ENCODE data around the gene CFAP54. TPM values are rescaled to one million over a fixed set of nuclear protein-coding genes. Genes with fewer than 3 reads are reported as not detected.

The CFAP54 gene
- total RNA-seq, 1 experiment from 2014 or later, result 0.71 TPM

DNA sequence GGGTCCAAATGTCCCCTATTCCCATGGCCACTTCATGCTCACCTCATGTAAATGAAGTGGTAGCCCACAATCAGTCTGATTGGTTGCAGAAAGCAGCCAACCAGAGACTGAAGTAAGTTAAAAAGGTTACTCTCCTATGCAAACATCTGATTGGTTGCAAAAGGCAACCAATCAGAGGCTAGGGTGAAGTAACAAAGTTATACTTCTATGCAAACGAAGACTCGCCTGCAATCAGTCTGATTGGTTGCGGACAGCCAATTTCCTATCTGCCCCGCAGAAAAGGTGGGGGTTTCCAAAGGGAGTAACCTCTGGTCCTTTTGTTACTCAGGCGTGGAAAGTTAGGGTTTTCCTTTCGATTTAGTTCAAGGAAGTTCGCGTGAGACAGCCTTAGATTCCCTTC, 209.6 kb downstream of the CFAP54 start:
- H3K36me3 ChIP-seq (ENCODE audit: insufficient read depth, low read length, poor library complexity, severe bottlenecking), result no peaks in the 10 kb centered on the region
- H3K27me3 ChIP-seq (replicated peaks; ENCODE audit: insufficient read depth, low read depth, low read length, poor library complexity), result no peaks in the 10 kb centered on the region
- BruUV-seq (replicated peaks), result no TSS peak
- H3K4me1 ChIP-seq (ENCODE audit: insufficient read depth, low read length, poor library complexity, severe bottlenecking), result no peaks in the 10 kb centered on the region
- H3K4me3 ChIP-seq (ENCODE audit: low read depth, low read length, poor library complexity, severe bottlenecking), result no peak overlapping the region
- no peaks in the 10 kb centered on the region for H3K9me3 ChIP-seq (ENCODE audit: low read depth, low read length, poor library complexity, severe bottlenecking)
- intact Hi-C loops (cut with micrococcal nuclease; ENCODE audit: unreplicated experiment), result no loop called here
- no peak for DNase-seq (ENCODE audit: low spot score)
- CTCF ChIA-PET, result no interaction called here
- TF ChIP-seq CTCF (conservative IDR thresholded peaks at IDR 0.05; ENCODE audit: low read depth, low read length), result no peak
- TF ChIP-seq EZH2 (IDR thresholded peaks at IDR 0.05; ENCODE audit: borderline replicate concordance, low read depth, low read length, poor library complexity, severe bottlenecking), result no peak
- no peak overlapping the region for H3K27ac ChIP-seq (ENCODE audit: low read depth, low read length, poor library complexity, severe bottlenecking)
- POLR2A ChIA-PET (ENCODE audit: low non-redundant PET), result no interaction called here

DNA sequence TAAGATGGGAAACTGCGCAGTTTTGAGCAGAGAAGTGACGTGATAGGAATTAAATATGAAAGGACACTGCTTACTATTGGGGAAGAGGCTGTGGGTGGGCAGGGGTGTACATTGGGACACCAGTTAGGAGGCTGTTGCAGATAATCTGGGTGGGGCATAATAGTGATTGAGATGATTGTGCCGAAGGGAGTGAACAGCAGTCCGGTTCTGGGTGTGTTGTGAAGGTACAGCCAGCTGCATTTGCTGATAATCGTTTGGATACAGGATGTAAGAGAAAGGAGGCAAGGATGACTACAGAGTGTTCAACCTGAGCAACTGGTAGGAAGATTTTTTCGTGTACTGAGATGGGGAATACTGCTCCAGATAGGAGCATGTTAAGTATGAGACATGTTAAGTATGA, 212.5 kb downstream of the CFAP54 start:
- intact Hi-C loops (cut with micrococcal nuclease; ENCODE audit: unreplicated experiment), result no loop called here
- no peaks in the 10 kb centered on the region for H3K4me1 ChIP-seq (ENCODE audit: insufficient read depth, low read length, poor library complexity, severe bottlenecking)

DNA sequence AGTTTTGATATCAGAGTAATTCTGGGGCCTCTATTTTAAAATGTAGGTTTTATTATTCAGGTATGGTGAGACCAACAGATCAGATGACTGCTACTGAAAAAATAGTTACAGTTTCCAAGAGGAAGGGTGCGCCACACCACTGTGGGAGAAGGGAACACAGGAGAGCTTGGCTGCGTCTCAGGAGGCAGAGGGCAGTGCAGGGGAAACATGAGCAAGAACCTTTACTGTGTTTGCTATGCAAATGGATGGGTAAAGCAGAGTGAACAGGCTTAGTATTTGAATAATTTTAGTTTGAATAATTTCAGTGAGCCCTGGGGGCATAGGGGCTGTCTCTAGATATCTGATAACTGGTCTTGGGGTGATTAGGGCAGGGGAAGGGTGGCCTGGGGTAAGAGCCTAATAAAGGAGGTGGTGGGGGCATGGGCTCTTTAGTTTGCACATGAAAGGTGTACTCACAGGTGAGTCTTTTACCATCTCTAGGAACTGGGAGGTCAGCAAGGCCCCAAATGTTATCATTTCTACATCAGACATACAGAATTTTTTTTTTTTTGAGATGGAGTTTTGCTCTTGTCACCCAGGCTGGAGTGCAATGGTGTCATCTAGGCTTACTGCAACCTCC, 220.9 kb downstream of the CFAP54 start:
- no peaks in the 10 kb centered on the region for H3K4me1 ChIP-seq (ENCODE audit: insufficient read depth, low read length, poor library complexity, severe bottlenecking)
- no peaks in the 10 kb centered on the region for H3K9me3 ChIP-seq (ENCODE audit: low read depth, low read length, poor library complexity, severe bottlenecking)
- no peak overlapping the region for H3K4me3 ChIP-seq (ENCODE audit: low read depth, low read length, poor library complexity, severe bottlenecking)
- no peak overlapping the region for H3K27ac ChIP-seq (ENCODE audit: low read depth, low read length, poor library complexity, severe bottlenecking)
- CTCF ChIA-PET, result no interaction called here
- no peak for TF ChIP-seq CTCF (conservative IDR thresholded peaks at IDR 0.05; ENCODE audit: low read depth, low read length)
- TF ChIP-seq EZH2 (IDR thresholded peaks at IDR 0.05; ENCODE audit: borderline replicate concordance, low read depth, low read length, poor library complexity, severe bottlenecking), result no peak
- H3K36me3 ChIP-seq (ENCODE audit: insufficient read depth, low read length, poor library complexity, severe bottlenecking), result no peaks in the 10 kb centered on the region
- no peak for DNase-seq (ENCODE audit: low spot score)
- POLR2A ChIA-PET (ENCODE audit: low non-redundant PET), result no interaction called here
- no peaks in the 10 kb centered on the region for H3K27me3 ChIP-seq (replicated peaks; ENCODE audit: insufficient read depth, low read depth, low read length, poor library complexity)
- intact Hi-C loops (cut with micrococcal nuclease; ENCODE audit: unreplicated experiment), result no loop called here
- no TSS peak for BruUV-seq (replicated peaks)

More for the DNA sequence above, 212.5 kb downstream of the CFAP54 start:
- Histone ChIP-seq H3K27ac (ENCODE audit: low read depth, low read length, poor library complexity, severe bottlenecking) (no peak overlapping the region), H3K36me3 (ENCODE audit: insufficient read depth, low read length, poor library complexity, severe bottlenecking) (no peaks in the 10 kb centered on the region), H3K4me3 (ENCODE audit: low read depth, low read length, poor library complexity, severe bottlenecking) (no peak overlapping the region), H3K9me3 (ENCODE audit: low read depth, low read length, poor library complexity, severe bottlenecking) (no peaks in the 10 kb centered on the region), H3K27me3 (replicated peaks; ENCODE audit: insufficient read depth, low read depth, low read length, poor library complexity) (no peaks in the 10 kb centered on the region)
- no TSS peak for BruUV-seq (replicated peaks)
- DNase-seq (ENCODE audit: low spot score), result no peak
- CTCF ChIA-PET, result no interaction called here
- TF ChIP-seq CTCF (conservative IDR thresholded peaks at IDR 0.05; ENCODE audit: low read depth, low read length) (no peak), EZH2 (IDR thresholded peaks at IDR 0.05; ENCODE audit: borderline replicate concordance, low read depth, low read length, poor library complexity, severe bottlenecking) (no peak)
- POLR2A ChIA-PET (ENCODE audit: low non-redundant PET), result no interaction called here

Data from A673 (cell line).